ENCODE data around the gene OTUD6A.

DNA sequence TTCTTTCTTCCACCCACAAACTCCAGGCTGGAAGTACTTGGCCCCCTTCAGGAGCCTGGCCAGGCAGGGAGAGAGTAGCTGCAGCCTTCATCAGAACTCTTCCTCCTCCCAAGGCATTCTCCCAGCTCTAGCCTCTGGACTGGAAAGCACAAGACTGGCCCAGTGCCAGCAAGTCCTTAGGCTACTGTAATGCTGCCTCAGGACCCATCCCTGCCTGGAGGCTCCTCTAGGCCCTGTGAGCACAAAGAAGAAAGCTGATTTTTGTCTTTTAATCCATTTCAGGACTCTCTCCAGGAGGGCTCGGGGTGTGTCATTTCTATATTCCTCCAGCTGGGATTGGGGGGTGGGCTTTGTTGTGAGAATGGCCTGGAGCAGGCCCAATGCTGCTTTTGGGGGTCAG is 23.3 kb upstream of the OTUD6A start:
- TF ChIP-seq, protein P1, sequence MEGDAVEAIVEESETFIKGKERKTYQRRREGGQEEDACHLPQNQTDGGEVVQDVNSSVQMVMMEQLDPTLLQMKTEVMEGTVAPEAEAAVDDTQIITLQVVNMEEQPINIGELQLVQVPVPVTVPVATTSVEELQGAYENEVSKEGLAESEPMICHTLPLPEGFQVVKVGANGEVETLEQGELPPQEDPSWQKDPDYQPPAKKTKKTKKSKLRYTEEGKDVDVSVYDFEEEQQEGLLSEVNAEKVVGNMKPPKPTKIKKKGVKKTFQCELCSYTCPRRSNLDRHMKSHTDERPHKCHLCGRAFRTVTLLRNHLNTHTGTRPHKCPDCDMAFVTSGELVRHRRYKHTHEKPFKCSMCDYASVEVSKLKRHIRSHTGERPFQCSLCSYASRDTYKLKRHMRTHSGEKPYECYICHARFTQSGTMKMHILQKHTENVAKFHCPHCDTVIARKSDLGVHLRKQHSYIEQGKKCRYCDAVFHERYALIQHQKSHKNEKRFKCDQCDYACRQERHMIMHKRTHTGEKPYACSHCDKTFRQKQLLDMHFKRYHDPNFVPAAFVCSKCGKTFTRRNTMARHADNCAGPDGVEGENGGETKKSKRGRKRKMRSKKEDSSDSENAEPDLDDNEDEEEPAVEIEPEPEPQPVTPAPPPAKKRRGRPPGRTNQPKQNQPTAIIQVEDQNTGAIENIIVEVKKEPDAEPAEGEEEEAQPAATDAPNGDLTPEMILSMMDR (IDR thresholded peaks at IDR 0.05): no peak
- no peak for TF ChIP-seq POLR2A (IDR thresholded peaks at IDR 0.05)

All from uterus (tissue), 2 donors.